ENCODE results near the gene SH3GL3.

DNA sequence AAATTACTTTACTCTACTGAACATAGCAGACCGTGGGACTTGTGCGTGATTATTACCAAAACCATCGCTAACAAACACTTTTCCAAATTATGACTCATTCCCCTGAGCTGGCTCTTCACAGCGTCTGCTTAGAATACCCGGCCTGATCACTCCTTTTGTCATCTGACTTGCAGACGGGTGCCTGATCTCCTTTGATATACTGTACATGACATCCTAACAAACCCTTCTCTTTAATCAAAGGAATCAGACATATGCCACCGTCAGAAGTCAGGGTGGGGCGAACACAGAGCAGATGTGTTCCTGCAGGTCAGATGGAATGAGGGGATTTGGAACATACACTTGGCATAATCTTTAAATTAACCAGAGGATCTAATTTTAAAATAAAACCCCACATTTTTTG, 48.5 kb upstream of the SH3GL3 start:
- TF ChIP-seq, protein P1, sequence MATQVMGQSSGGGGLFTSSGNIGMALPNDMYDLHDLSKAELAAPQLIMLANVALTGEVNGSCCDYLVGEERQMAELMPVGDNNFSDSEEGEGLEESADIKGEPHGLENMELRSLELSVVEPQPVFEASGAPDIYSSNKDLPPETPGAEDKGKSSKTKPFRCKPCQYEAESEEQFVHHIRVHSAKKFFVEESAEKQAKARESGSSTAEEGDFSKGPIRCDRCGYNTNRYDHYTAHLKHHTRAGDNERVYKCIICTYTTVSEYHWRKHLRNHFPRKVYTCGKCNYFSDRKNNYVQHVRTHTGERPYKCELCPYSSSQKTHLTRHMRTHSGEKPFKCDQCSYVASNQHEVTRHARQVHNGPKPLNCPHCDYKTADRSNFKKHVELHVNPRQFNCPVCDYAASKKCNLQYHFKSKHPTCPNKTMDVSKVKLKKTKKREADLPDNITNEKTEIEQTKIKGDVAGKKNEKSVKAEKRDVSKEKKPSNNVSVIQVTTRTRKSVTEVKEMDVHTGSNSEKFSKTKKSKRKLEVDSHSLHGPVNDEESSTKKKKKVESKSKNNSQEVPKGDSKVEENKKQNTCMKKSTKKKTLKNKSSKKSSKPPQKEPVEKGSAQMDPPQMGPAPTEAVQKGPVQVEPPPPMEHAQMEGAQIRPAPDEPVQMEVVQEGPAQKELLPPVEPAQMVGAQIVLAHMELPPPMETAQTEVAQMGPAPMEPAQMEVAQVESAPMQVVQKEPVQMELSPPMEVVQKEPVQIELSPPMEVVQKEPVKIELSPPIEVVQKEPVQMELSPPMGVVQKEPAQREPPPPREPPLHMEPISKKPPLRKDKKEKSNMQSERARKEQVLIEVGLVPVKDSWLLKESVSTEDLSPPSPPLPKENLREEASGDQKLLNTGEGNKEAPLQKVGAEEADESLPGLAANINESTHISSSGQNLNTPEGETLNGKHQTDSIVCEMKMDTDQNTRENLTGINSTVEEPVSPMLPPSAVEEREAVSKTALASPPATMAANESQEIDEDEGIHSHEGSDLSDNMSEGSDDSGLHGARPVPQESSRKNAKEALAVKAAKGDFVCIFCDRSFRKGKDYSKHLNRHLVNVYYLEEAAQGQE (IDR thresholded peaks at IDR 0.05; ENCODE audit: low read depth), result no peak
- TF ChIP-seq ZBTB7A (IDR thresholded peaks at IDR 0.05; ENCODE audit: low read depth), result no peak
- no peak for TF ChIP-seq YY1 (IDR thresholded peaks at IDR 0.05; ENCODE audit: low read depth)
- TF ChIP-seq CREB1 (IDR thresholded peaks at IDR 0.05; ENCODE audit: low read depth), result no peak
- TF ChIP-seq EP300 (IDR thresholded peaks at IDR 0.05; ENCODE audit: borderline replicate concordance), result no peak
- no peak for TF ChIP-seq RAD21 (IDR thresholded peaks at IDR 0.05; ENCODE audit: low read depth)
- TF ChIP-seq, protein P2, sequence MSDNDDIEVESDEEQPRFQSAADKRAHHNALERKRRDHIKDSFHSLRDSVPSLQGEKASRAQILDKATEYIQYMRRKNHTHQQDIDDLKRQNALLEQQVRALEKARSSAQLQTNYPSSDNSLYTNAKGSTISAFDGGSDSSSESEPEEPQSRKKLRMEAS (IDR thresholded peaks at IDR 0.05), result no peak
- no peak for TF ChIP-seq CEBPB (IDR thresholded peaks at IDR 0.05)
- TF ChIP-seq FOXM1 (IDR thresholded peaks at IDR 0.05; ENCODE audit: borderline replicate concordance, low read depth), result no peak
- TF ChIP-seq, protein P3, sequence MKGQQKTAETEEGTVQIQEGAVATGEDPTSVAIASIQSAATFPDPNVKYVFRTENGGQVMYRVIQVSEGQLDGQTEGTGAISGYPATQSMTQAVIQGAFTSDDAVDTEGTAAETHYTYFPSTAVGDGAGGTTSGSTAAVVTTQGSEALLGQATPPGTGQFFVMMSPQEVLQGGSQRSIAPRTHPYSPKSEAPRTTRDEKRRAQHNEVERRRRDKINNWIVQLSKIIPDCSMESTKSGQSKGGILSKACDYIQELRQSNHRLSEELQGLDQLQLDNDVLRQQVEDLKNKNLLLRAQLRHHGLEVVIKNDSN (IDR thresholded peaks at IDR 0.05), result no peak

Measured in Ishikawa (cell line).